ENCODE results near the gene TBL1X. TPM values are rescaled to one million over a fixed set of nuclear protein-coding genes. Genes with fewer than 3 reads are reported as not detected.
A peak's percentile ranks its signal among the peaks of the same experiment; 100 is the strongest.

The TBL1X gene
- total RNA-seq, 1 experiment from 2014 or later: 17.6 TPM

DNA sequence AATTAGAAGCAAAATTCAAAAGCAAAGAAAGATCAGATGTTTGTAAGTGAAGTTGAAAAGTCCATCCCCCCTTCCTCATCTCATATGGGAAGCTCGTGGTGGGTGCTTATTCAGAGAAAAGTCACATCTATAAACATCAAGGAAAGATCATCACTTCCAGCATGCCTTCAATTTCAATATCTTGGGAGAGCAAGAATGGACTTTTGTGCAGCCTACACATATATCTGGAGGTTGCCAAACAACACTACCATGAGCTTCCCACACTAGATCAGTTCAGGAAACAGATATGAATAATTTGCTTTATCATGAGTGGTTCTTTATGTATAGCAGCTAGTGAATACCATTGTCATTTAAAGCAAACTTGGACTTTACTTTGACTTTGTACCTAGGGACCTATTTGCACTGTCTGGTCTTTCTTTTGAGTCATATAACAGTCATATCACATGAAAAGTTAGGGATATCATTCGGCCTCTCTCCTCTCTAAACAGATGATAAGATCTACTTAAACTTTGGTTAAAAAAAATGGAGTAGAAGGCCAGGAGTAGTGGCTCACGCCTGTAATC is 5.6 kb upstream of the TBL1X start:
- Histone ChIP-seq H2AFZ (no peak overlapping the region), H3K9me3 (ENCODE audit: insufficient read depth, low read depth) (no peaks in the 10 kb centered on the region), H3K9me2 (ENCODE audit: insufficient read depth) (no peaks in the 10 kb centered on the region), H3K4me2 (no peak overlapping the region), H3K36me3 (ENCODE audit: low read depth) (no peaks in the 10 kb centered on the region), H3K79me2 (ENCODE audit: low read depth) (no peaks in the 10 kb centered on the region), H4K20me1 (ENCODE audit: insufficient read depth) (no peaks in the 10 kb centered on the region), H3F3A (ENCODE audit: insufficient read depth, low read depth) (peaks cover 11% of the 10 kb centered on the region; the same call in 1 of the 2 replicates), H3K4me3 (no peak overlapping the region), H3K27me3 (ENCODE audit: insufficient read depth, low read depth) (no peaks in the 10 kb centered on the region), H3K4me1 (replicated peaks; ENCODE audit: insufficient read depth) (peaks cover 7% of the 10 kb centered on the region), H3K27ac (no peak overlapping the region)
- BruUV-seq (replicated peaks): no TSS peak
- POLR2A ChIA-PET (ENCODE audit: unreplicated experiment): no interaction called here
- intact Hi-C loops (cut with micrococcal nuclease; ENCODE audit: unreplicated experiment): no loop called here
- CTCF ChIA-PET: no interaction called here
- DNase-seq: no peak
- TF ChIP-seq CTCF (conservative IDR thresholded peaks at IDR 0.05): no peak
- no peak for TF ChIP-seq EZH2 (IDR thresholded peaks at IDR 0.05; ENCODE audit: low read depth)

DNA sequence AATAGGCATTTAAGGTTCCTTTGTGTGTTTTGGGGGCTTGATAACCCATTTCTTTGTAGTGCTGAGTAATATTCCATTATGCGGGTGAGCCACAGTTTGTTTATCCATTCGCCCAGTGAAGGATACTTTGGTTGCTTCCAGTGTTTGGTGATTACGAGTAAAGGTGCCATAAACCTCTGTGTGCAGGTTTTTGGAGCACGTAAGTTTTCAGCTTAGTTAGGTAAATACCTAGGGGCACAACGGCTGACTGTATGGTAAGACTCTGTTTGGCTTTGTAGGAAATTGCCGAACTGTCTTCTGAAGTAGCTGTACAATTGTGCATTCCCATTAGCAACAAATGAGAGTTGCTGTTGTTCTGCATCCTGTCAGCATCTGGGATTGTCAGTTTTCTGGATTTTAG is 3.8 kb upstream of the TBL1X start:
- no peak for DNase-seq
- Histone ChIP-seq H3K27ac (no peak overlapping the region), H4K20me1 (ENCODE audit: insufficient read depth) (no peaks in the 10 kb centered on the region), H3K4me3 (no peak overlapping the region), H3K4me1 (replicated peaks; ENCODE audit: insufficient read depth) (peaks cover 7% of the 10 kb centered on the region), H3K9me3 (ENCODE audit: insufficient read depth, low read depth) (no peaks in the 10 kb centered on the region), H3K9me2 (ENCODE audit: insufficient read depth) (no peaks in the 10 kb centered on the region), H3K4me2 (no peak overlapping the region), H2AFZ (no peak overlapping the region), H3F3A (ENCODE audit: insufficient read depth, low read depth) (peaks cover 13% of the 10 kb centered on the region; the same call in 1 of the 2 replicates), H3K79me2 (ENCODE audit: low read depth) (no peaks in the 10 kb centered on the region; the same call in 1 of the 2 replicates), H3K27me3 (ENCODE audit: insufficient read depth, low read depth) (no peaks in the 10 kb centered on the region), H3K36me3 (ENCODE audit: low read depth) (no peaks in the 10 kb centered on the region)
- CTCF ChIA-PET: no interaction called here
- no TSS peak for BruUV-seq (replicated peaks)
- intact Hi-C loops (cut with micrococcal nuclease; ENCODE audit: unreplicated experiment): loop anchor here (5.0 kb wide), 1 partner anchor 246 kb away; no protein-coding TSS in a partner anchor
- POLR2A ChIA-PET (ENCODE audit: unreplicated experiment): no interaction called here
- no peak for TF ChIP-seq CTCF (conservative IDR thresholded peaks at IDR 0.05)
- TF ChIP-seq EZH2 (IDR thresholded peaks at IDR 0.05; ENCODE audit: low read depth): no peak

GRCh38 chrX:9462456-9462855 is 2.4 kb upstream of the TBL1X start:
- ChIA-PET CTCF (no interaction called here), POLR2A (ENCODE audit: unreplicated experiment) (no interaction called here)
- Histone ChIP-seq H2AFZ (no peak overlapping the region; the same call in 1 of the 2 replicates), H4K20me1 (ENCODE audit: insufficient read depth) (no peaks in the 10 kb centered on the region), H3F3A (ENCODE audit: insufficient read depth, low read depth) (peaks cover 13% of the 10 kb centered on the region; the same call in 1 of the 2 replicates), H3K9me3 (ENCODE audit: insufficient read depth, low read depth) (no peaks in the 10 kb centered on the region), H3K79me2 (ENCODE audit: low read depth) (peaks cover 13% of the 10 kb centered on the region), H3K4me3 (no peak overlapping the region), H3K27me3 (ENCODE audit: insufficient read depth, low read depth) (no peaks in the 10 kb centered on the region), H3K27ac (peak overlapping the region; percentile 60; the same call in 1 of the 2 replicates), H3K36me3 (ENCODE audit: low read depth) (no peaks in the 10 kb centered on the region), H3K4me1 (replicated peaks; ENCODE audit: insufficient read depth) (peaks cover 18% of the 10 kb centered on the region), H3K9me2 (ENCODE audit: insufficient read depth) (no peaks in the 10 kb centered on the region), H3K4me2 (peak overlapping the region; percentile 52)
- DNase-seq: no peak
- TF ChIP-seq CTCF (conservative IDR thresholded peaks at IDR 0.05): no peak
- no peak for TF ChIP-seq EZH2 (IDR thresholded peaks at IDR 0.05; ENCODE audit: low read depth)
- no TSS peak for BruUV-seq (replicated peaks)
- intact Hi-C loops (cut with micrococcal nuclease; ENCODE audit: unreplicated experiment): loop anchor here (2.0 to 5.0 kb wide), 3 partner anchors 100 to 245 kb away; no protein-coding TSS in a partner anchor

Measured in PC-9 (cell line).